Fibroblast of gingiva (primary cell): ENCODE measurements around the gene HMCN1.

ENCODE experiments used
- DNase-seq: peaks from one replicate; pipeline ENCODE4 v3.0.0-alpha.2; 2011; ENCODE audit warnings: low read depth

Gene HMCN1

GRCh38 chr1:186089940-186090339 is 355.7 kb downstream of the HMCN1 start:
- DNase-seq: no peak

- DNase-seq: peak; percentile 9
These were observed 357.1 kb downstream of the HMCN1 start for GRCh38 chr1:186091222-186091720.

GRCh38 chr1:186093437-186093836 is 359.2 kb downstream of the HMCN1 start:
- no peak for DNase-seq

- no peak for DNase-seq
These were observed 360.0 kb downstream of the HMCN1 start for GRCh38 chr1:186094172-186094571.

- no peak for DNase-seq
These were observed 365.3 kb downstream of the HMCN1 start for GRCh38 chr1:186099336-186100104.

DNA sequence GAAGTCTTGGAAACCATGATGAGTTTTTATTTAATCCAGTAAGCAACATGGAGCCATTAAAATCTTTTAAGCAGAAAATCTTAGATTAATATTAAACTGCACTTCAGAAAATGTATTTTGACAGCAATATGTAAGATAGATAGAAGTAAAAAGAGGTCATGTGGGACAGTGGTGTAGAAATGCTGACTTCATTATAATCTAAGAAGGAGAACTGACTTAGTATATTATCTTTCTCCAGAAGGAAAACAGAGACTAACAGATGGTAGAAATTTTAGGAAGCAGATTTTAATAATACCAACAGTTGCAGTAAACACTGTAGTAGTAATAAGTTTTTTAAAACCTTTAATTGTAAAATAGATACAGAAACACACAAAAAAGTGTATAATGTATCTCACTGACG is 367.9 kb downstream of the HMCN1 start:
- DNase-seq: no peak

GRCh38 chr1:186102547-186103148 is 368.5 kb downstream of the HMCN1 start:
- peak; percentile 85 for DNase-seq

DNA sequence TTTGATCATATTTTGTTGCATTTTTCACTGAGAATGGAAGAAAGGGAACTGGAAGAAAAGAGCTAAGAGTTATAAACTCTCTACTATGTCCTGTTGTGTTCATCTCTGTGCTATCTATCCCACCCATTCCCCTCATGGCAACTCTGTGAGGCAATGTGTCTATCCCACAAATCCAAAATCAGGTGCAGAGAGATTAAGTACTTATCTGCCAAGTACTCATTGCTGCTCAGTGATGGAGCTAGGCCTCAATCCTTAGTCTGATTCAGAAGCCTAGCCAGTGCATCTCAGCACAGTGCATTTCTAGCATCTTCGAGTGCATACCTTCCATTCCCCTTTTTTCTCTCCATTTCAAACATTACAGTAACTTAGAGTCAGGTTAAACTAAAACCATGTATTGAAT is 370.3 kb downstream of the HMCN1 start:
- no peak for DNase-seq

DNA sequence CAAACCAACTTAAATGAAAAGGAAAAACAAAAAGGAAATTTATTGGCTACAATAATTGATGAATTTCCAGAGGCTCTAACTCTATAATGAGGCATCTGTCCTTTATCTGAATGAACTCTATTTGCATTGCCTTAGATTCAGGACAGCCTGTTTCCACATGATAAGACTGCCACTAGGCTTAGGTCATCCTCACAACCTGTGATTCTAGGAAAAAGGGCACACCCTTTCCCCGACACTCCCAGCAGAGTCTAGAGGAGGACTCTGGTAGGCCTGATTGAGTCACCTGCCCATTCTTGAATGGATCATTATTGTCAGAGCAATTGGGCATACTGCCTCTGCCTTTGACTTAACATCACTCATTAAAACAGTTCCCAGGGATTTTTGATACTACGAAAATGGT is 378.1 kb downstream of the HMCN1 start:
- no peak for DNase-seq

GRCh38 chr1:186113461-186113860 is 379.3 kb downstream of the HMCN1 start:
- DNase-seq: peak; percentile 49

DNA sequence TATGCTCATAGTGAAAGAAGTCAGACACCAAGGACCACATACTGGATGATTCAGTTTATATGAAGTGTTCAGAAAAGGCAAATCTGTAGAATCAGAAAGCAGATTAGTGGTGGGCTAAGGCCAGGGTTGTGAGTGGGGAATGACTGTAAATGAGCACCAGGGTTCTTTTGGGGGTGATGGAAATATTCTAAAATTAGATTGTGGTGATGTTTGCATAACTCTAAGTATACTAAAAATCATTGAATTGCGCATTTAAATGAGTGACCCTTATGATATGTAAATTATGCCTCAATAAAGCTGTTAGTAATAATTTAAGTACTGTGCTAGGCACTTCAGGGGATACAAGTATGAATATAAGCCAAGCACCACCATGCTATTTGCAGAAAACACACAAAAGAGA is 384.5 kb downstream of the HMCN1 start:
- no peak for DNase-seq

DNA sequence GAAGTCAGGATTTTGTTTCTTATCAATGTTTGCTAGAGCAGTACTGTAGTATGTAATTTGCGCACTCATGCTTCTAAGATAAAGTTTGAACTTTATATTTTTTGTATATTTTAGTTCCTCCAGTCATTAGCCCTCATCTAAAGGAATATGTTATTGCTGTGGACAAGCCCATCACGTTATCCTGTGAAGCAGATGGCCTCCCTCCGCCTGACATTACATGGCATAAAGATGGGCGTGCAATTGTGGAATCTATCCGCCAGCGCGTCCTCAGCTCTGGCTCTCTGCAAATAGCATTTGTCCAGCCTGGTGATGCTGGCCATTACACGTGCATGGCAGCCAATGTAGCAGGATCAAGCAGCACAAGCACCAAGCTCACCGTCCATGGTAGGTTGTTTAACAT is 388.6 kb downstream of the HMCN1 start:
- DNase-seq: no peak

- no peak for DNase-seq
These were observed 390.8 kb downstream of the HMCN1 start for GRCh38 chr1:186125035-186125434.

DNA sequence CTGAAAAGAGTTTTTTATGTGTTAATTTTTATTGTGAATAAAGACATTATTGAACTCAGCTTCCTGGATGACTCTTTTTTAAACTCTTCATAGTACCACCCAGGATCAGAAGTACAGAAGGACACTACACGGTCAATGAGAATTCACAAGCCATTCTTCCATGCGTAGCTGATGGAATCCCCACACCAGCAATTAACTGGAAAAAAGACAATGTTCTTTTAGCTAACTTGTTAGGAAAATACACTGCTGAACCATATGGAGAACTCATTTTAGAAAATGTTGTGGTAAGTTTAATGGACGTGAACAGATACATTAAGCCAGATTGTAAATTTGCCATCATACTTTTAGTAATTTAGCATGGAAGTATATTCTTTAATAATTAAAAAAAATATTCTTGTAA is 391.3 kb downstream of the HMCN1 start:
- DNase-seq: no peak

DNA sequence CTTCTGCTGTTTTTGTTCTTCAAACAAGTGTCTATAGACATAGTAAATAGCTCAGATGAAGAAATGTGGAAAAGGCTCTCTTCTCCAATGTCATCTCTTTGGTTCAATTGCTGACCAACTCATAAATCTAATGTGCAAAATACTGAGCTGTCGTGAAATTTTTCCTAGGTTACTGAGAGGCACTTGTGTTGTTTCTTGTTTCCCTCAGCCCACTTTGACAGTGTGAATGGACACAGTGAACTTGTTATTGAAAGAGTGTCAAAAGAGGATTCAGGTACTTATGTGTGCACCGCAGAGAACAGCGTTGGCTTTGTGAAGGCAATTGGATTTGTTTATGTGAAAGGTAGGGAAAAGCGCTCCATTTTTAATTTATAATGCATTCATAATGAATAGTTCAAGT is 395.6 kb downstream of the HMCN1 start:
- DNase-seq: no peak

DNA sequence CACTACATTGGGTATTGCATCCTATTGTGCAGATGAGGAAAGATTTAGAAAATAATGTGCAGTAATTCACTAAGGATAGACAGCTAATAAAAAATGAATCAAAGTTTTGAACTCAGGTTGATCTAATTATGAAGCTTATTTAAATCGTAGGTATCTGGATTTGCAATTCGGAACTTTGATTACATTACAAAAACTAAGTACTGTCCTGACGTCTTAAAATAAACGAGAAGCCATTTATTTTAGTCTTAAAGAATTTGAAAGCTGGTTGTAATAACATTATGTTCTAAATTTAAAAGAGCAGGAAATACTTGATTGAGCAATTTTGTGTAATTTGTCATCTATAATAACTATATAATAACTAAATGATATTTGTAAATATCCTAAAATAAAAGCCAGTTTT is 404.9 kb downstream of the HMCN1 start:
- peak; percentile 57 for DNase-seq

- DNase-seq: peak; percentile 82
These were observed 405.5 kb downstream of the HMCN1 start for GRCh38 chr1:186139701-186140100.

DNA sequence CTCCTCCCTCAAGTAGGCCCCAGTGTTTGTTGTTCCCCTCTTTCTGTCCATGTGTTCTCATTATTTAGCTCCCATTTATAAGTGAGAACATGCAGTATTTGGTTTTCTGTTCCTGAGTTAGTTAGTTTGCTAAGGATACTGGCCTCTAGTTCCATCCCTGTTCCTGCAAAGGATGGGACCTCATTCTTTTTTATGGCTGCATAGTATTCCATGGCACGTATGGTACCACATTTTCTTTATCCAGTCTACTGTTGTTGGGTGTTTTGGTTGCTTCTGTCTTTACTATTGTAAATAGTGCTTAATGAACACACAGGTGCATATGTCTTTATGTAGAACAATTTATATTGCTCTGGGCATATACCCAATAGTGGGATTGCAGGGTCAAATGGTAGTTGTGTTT is 408.0 kb downstream of the HMCN1 start:
- no peak for DNase-seq

GRCh38 chr1:186142916-186143315 is 408.7 kb downstream of the HMCN1 start:
- no peak for DNase-seq

DNA sequence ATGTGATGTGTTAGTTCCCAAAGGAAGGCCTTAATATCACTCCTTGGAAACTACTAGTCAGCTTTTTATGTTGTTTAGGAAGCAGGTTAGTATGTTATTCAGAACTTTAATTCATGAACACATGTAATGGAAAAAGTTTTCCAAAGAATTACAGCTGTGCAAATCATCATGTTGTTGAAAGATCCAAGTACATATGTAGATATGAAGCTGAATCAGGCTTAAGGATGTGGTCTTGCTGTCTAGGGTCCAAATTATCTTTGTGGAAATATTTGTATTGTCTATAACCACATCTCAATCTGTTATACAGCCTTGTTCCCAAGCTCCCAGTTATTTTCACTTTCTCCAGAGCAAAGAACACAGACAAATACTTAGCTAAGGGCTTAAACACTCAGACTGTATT is 409.3 kb downstream of the HMCN1 start:
- no peak for DNase-seq

DNA sequence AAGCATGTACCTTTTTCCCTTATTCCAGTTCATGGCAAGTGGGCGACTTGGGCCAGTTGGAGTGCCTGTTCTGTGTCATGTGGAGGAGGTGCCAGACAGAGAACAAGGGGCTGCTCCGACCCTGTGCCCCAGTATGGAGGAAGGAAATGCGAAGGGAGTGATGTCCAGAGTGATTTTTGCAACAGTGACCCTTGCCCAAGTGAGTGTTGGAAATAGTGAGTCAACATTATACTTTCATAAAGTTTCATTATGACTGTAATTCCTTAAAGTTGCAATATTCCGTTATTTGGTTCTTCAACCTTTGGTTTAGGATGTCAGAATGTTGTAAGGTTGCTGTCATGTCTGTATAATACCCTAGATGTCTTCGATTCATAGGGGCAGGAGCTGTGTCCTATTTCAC is 410.3 kb downstream of the HMCN1 start:
- DNase-seq: peak; percentile 73

GRCh38 chr1:186146974-186147373 is 412.8 kb downstream of the HMCN1 start:
- DNase-seq: no peak

DNA sequence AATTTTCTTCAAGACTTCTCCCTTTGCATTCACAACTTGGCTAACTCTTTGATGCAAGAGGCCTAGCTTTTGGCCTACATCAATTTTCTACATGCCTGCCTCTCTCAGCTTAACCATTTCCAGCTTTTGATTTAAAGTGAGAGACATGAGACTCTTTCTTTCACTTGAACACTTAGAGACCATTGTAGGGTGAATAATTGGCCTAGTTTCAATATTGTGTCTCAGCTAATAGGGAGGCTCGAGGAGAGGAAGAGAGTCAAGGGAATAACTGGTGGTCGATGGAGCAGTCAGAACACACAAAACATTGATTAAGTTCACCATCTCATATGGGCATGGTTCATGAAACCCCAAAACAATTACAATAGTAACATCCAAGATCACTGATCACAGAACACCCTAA is 415.4 kb downstream of the HMCN1 start:
- no peak for DNase-seq

GRCh38 chr1:186152227-186152619 is 418.0 kb downstream of the HMCN1 start:
- no peak for DNase-seq
